ENCODE results near the gene POGLUT2. TPM values are rescaled to one million over a fixed set of nuclear protein-coding genes. Genes with fewer than 3 reads are reported as not detected.
"Not testable (repeated sequence)": the region's sequence is repeated elsewhere in the genome, so short reads cannot be mapped to it uniquely, and the experiment has no call there.

Gene POGLUT2
- total RNA-seq, 1 experiment from 2014 or later, result 2.8 TPM

DNA sequence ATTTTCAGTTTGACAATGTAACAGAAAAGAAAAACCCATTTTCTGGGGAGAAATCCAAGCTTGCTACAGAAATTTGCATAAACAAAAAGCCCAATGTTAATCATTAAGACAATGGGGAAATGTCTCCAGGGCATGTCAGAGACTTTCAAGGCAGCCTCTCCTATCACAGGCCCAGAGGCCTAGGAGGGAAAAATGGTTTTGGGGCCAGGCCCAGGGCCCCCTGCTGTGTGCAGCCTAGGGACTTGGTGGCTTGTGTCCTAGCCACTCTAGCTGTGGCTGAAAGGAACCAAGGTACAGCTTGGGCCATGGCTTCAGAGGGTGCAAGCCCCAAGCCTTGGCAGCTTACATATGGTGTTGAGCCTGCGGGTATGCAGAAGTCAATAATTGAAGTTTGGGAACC, 17.2 kb downstream of the POGLUT2 start:
- CTCF ChIA-PET, result no interaction called here
- H3K9me3 ChIP-seq (ENCODE audit: insufficient read depth, low read depth), result no peaks in the 10 kb centered on the region
- no peaks in the 10 kb centered on the region for H4K20me1 ChIP-seq (ENCODE audit: insufficient read depth)
- no peaks in the 10 kb centered on the region for H3F3A ChIP-seq (ENCODE audit: insufficient read depth, low read depth)
- POLR2A ChIA-PET (ENCODE audit: unreplicated experiment), result no interaction called here
- no peak for DNase-seq
- no peak overlapping the region for H3K27ac ChIP-seq
- H3K4me2 ChIP-seq, result no peak overlapping the region
- no peaks in the 10 kb centered on the region for H3K79me2 ChIP-seq (ENCODE audit: low read depth)
- H3K36me3 ChIP-seq (ENCODE audit: low read depth), result no peaks in the 10 kb centered on the region
- no TSS peak for BruUV-seq (replicated peaks)
- intact Hi-C loops (cut with micrococcal nuclease; ENCODE audit: unreplicated experiment), result no loop called here
- H3K27me3 ChIP-seq (ENCODE audit: insufficient read depth, low read depth), result no peaks in the 10 kb centered on the region
- H3K4me1 ChIP-seq (replicated peaks; ENCODE audit: insufficient read depth), result no peaks in the 10 kb centered on the region
- no peak overlapping the region for H2AFZ ChIP-seq
- no peak overlapping the region for H3K4me3 ChIP-seq
- TF ChIP-seq, protein P1, sequence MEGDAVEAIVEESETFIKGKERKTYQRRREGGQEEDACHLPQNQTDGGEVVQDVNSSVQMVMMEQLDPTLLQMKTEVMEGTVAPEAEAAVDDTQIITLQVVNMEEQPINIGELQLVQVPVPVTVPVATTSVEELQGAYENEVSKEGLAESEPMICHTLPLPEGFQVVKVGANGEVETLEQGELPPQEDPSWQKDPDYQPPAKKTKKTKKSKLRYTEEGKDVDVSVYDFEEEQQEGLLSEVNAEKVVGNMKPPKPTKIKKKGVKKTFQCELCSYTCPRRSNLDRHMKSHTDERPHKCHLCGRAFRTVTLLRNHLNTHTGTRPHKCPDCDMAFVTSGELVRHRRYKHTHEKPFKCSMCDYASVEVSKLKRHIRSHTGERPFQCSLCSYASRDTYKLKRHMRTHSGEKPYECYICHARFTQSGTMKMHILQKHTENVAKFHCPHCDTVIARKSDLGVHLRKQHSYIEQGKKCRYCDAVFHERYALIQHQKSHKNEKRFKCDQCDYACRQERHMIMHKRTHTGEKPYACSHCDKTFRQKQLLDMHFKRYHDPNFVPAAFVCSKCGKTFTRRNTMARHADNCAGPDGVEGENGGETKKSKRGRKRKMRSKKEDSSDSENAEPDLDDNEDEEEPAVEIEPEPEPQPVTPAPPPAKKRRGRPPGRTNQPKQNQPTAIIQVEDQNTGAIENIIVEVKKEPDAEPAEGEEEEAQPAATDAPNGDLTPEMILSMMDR (conservative IDR thresholded peaks at IDR 0.05), result no peak
- no peak for TF ChIP-seq EZH2 (IDR thresholded peaks at IDR 0.05; ENCODE audit: low read depth)
- H3K9me2 ChIP-seq (ENCODE audit: insufficient read depth), result no peaks in the 10 kb centered on the region

DNA sequence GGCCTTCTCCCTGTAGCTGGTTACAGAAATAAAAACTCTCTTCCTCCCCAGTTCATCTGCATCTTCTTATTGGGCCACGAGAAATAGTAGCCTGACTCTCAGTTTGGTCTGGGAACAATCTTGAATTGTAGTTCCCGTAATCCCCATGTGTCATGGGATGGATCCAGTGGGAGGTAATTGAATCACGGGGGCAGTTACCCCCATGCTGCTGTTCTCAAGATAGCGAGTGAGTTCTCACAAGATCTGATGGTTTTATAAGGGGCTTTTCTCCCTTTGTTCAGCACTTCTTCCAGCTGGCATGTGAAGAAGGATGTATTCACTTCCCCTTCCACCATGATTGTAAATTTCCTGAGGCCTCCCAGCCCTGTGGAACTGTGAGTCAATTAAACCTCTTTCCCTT, 18.1 kb downstream of the POGLUT2 start:
- H2AFZ ChIP-seq; DNase-seq; H3F3A ChIP-seq (ENCODE audit: insufficient read depth, low read depth); H3K36me3 ChIP-seq (ENCODE audit: low read depth); H3K4me2 ChIP-seq; H3K4me3 ChIP-seq; H3K27ac ChIP-seq; H4K20me1 ChIP-seq (ENCODE audit: insufficient read depth); POLR2A ChIA-PET (ENCODE audit: unreplicated experiment); BruUV-seq (replicated peaks); intact Hi-C loops (cut with micrococcal nuclease; ENCODE audit: unreplicated experiment); H3K27me3 ChIP-seq (ENCODE audit: insufficient read depth, low read depth); H3K9me2 ChIP-seq (ENCODE audit: insufficient read depth); H3K4me1 ChIP-seq (replicated peaks; ENCODE audit: insufficient read depth); H3K9me3 ChIP-seq (ENCODE audit: insufficient read depth, low read depth); H3K79me2 ChIP-seq (ENCODE audit: low read depth); CTCF ChIA-PET: not testable (repeated sequence)

GRCh38 chr13:102779436-102780159, 19.2 kb downstream of the POGLUT2 start:
- POLR2A ChIA-PET (ENCODE audit: unreplicated experiment), result no interaction called here

More at GRCh38 chr13:102779436-102780159, 19.2 kb downstream of the POGLUT2 start:
- Histone ChIP-seq H3K4me2 (no peak overlapping the region), H2AFZ (no peak overlapping the region; the same call in 1 of the 2 replicates), H3K36me3 (ENCODE audit: low read depth) (no peaks in the 10 kb centered on the region), H3K27ac (no peak overlapping the region), H4K20me1 (ENCODE audit: insufficient read depth) (no peaks in the 10 kb centered on the region), H3K9me3 (ENCODE audit: insufficient read depth, low read depth) (no peaks in the 10 kb centered on the region), H3K4me3 (no peak overlapping the region), H3K27me3 (ENCODE audit: insufficient read depth, low read depth) (no peaks in the 10 kb centered on the region), H3K79me2 (ENCODE audit: low read depth) (no peaks in the 10 kb centered on the region), H3K4me1 (replicated peaks; ENCODE audit: insufficient read depth) (no peaks in the 10 kb centered on the region; the same call in 1 of the 2 replicates), H3F3A (ENCODE audit: insufficient read depth, low read depth) (no peaks in the 10 kb centered on the region; the same call in 1 of the 2 replicates), H3K9me2 (ENCODE audit: insufficient read depth) (no peaks in the 10 kb centered on the region)
- intact Hi-C loops (cut with micrococcal nuclease; ENCODE audit: unreplicated experiment), result no loop called here
- no peak for DNase-seq
- no TSS peak for BruUV-seq (replicated peaks)
- CTCF ChIA-PET, result no interaction called here
- TF ChIP-seq, protein P1 (conservative IDR thresholded peaks at IDR 0.05), result no peak

Data from PC-9 (cell line).